Body of pancreas (tissue), 4 donors: ENCODE data around the gene RPTOR.

Source experiments
- POLR2A ChIP-seq, 3 donors: fragments of 450-650 bp; IDR thresholded peaks; one replicate each; pipeline ENCODE4 v1.6.1; 2016; ENCODE audit warnings: antibody characterized with exemption in 3 of 3, mild to moderate bottlenecking in 2 of 3
- TF ChIP-seq, protein P1 (sequence below), 7 experiments: fragments of 450-650 bp in 4 of 7; fragments of 200-600 bp in 3 of 7; sonication (generic) in 3 of 7; IDR thresholded peaks; one replicate each; pipeline ENCODE4 v1.5.1; 2016 to 2019; ENCODE audit warnings: antibody characterized with exemption in 7 of 7

DNA sequence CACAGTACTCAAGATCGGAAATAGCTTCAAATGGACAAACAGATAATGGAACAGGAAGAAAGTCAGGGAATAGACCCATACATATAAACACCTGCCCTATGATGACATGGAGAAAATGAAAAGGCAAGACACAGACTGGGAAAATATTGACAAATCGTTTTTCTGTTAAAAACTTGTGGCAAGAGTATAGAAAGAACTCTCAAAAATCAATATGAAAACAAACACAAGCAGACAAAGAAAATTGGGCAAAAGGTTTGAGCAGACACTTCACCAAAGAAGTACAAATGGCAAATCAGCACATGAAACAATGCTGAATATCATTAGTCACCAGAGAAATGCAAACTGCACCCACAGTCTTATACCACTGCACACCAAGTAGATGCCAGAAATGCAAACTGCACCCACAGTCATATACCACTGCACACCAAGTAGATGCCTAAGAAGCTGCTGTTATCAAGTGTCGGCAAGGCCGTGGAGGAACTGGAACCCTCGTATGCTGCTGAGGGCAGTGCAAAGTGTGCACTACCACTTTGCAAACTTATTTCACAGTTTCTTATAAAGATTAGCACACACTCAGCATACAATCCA, 323.5 kb downstream of the RPTOR start:
- TF ChIP-seq, protein P1, sequence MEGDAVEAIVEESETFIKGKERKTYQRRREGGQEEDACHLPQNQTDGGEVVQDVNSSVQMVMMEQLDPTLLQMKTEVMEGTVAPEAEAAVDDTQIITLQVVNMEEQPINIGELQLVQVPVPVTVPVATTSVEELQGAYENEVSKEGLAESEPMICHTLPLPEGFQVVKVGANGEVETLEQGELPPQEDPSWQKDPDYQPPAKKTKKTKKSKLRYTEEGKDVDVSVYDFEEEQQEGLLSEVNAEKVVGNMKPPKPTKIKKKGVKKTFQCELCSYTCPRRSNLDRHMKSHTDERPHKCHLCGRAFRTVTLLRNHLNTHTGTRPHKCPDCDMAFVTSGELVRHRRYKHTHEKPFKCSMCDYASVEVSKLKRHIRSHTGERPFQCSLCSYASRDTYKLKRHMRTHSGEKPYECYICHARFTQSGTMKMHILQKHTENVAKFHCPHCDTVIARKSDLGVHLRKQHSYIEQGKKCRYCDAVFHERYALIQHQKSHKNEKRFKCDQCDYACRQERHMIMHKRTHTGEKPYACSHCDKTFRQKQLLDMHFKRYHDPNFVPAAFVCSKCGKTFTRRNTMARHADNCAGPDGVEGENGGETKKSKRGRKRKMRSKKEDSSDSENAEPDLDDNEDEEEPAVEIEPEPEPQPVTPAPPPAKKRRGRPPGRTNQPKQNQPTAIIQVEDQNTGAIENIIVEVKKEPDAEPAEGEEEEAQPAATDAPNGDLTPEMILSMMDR (IDR thresholded peaks at IDR 0.05), result no peak
- TF ChIP-seq POLR2A (IDR thresholded peaks at IDR 0.05), result no peak
